Fibroblast of villous mesenchyme (primary cell): ENCODE results near the gene RAE1. TPM values are rescaled to one million over a fixed set of nuclear protein-coding genes. Genes with fewer than 3 reads are reported as not detected.

Experiments
- DNase-seq: peaks from one replicate; pipeline ENCODE4 v3.0.0-alpha.2; 2010; ENCODE audit warnings: low read depth
- H3K4me3 ChIP-seq: 2 replicates; pipeline ENCODE4 v1.5.1; 2011; ENCODE audit warnings: low read depth, mild to moderate bottlenecking, low read length
- CTCF ChIP-seq: IDR thresholded peaks from 2 replicates; pipeline ENCODE4 v1.5.1; 2012; ENCODE audit warnings: low read depth, mild to moderate bottlenecking, low read length; ENCODE audit not compliant: insufficient read depth
- total RNA-seq: library from RNA; depleted of rRNA; stranded (reverse); fragments of >200 nt; gene quantifications from 2 replicates; pipeline ENCODE4 v1.2.3, GENCODE V29; 2012

Gene RAE1
- total RNA-seq: 26.7 and 28.5 TPM in 2 replicates

- DNase-seq: peak; percentile 93
- H3K4me3 ChIP-seq: peak within 1 kb of the TSS; percentile 96
- no peak for TF ChIP-seq CTCF
Measured at GRCh38 chr20:57351042-57351783, at the start of gene RAE1. RAE1 (plus strand) TSS chr20:57351255; CDS start chr20:57354039, 2,784 bp downstream.

- DNase-seq: no peak
- no peak overlapping the region for H3K4me3 ChIP-seq
- TF ChIP-seq CTCF: no peak
Measured at GRCh38 chr20:57306747-57307146, 44.3 kb upstream of the RAE1 start.

GRCh38 chr20:57308451-57309271, 42.4 kb upstream of the RAE1 start:
- H3K4me3 ChIP-seq: no peak overlapping the region
- DNase-seq: peak; percentile 1
- TF ChIP-seq CTCF: no peak

GRCh38 chr20:57309544-57310115, 41.4 kb upstream of the RAE1 start:
- TF ChIP-seq CTCF: no peak
- DNase-seq: no peak
- H3K4me3 ChIP-seq: no peak overlapping the region

GRCh38 chr20:57310821-57311514, 40.1 kb upstream of the RAE1 start:
- no peak for TF ChIP-seq CTCF
- no peak for DNase-seq
- no peak overlapping the region for H3K4me3 ChIP-seq

- DNase-seq: no peak
- TF ChIP-seq CTCF: no peak
- no peak overlapping the region for H3K4me3 ChIP-seq
Measured at GRCh38 chr20:57312138-57312537, 38.9 kb upstream of the RAE1 start.
